HuH-7 (cell line): ENCODE data around the gene ATRNL1.
"Not testable (repeated sequence)": the region's sequence is repeated elsewhere in the genome, so short reads cannot be mapped to it uniquely, and the experiment has no call there.

Source experiments
- DNase-seq: peaks from one replicate; pipeline ENCODE4 v3.0.0; 2011; ENCODE audit warnings: low spot score

ATRNL1 gene

DNA sequence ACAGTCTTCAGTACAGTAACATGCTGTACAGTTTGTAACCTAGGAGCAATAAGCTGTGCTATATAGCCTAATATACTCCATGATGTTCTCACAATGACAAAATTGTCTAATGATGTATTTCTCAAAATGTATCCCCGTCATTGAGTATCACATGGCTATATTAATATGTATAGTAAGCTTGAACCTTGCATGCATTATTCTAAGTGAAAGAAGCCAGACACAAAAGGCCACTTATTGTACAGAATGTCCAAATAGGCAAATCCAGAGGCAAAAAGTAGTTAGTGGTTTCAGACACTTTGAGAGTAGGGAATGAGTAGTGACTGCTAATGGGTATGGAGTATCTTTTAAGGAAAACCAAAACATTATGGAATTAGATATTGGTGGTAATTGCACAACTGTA lies 545.1 kb downstream of the ATRNL1 start:
- DNase-seq, result no peak

DNA sequence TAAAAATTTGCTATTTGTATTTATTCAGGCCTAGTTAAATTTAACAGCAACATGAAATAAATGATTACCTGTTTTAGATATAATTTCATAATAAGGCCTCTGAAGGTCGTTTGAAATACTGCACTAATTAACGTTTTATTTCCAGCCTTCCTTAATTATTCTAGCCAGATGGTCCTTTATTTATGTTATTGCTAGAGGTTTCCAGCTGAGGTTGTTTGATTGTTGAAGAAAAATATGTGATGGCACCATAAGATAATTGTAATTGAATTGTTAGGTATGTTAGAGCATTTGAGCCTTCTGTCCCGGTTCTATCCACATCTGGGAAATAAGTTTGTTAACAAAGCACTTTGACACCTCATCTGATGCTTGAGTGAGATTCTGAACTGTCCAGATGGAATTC lies 556.1 kb downstream of the ATRNL1 start:
- DNase-seq, result no peak

DNA sequence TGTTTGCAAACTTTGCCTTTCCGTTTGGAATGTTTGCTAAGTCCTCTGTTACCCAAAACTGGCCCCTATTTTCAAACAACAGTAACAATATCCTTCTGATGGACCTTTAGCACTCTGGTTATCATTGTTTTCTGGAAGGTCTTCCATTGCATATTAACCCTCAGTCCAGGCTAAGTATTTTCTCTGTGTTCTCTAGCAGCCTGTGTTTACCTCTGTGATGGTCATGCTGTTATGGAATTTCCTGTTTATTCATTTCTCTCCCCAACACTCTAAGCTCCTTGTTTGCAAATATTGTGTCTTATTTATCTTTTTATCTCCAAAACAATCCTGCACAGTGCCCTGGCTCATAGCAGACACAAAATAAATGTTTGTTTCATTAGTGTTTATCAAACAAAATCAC lies 560.3 kb downstream of the ATRNL1 start:
- DNase-seq, result peak; percentile 1

DNA sequence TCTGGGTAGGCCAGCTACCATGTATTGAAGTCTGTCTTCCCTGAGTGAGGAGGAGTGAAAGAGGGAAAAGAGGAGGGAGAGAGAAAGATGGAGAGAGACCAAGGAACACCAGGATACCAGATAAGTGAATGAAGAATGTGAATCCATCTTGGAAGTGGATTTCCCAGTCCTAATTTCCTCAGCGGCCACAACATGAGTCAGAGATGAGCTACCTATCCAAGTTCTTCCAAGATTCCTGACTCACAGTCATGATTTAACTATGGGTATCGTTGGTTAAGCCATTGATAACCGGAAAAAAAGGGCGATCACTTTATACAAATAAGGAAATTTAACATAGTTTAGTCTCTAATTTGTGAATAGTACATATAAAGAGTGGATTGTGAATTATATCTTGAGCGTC lies 561.8 kb downstream of the ATRNL1 start:
- no peak for DNase-seq

DNA sequence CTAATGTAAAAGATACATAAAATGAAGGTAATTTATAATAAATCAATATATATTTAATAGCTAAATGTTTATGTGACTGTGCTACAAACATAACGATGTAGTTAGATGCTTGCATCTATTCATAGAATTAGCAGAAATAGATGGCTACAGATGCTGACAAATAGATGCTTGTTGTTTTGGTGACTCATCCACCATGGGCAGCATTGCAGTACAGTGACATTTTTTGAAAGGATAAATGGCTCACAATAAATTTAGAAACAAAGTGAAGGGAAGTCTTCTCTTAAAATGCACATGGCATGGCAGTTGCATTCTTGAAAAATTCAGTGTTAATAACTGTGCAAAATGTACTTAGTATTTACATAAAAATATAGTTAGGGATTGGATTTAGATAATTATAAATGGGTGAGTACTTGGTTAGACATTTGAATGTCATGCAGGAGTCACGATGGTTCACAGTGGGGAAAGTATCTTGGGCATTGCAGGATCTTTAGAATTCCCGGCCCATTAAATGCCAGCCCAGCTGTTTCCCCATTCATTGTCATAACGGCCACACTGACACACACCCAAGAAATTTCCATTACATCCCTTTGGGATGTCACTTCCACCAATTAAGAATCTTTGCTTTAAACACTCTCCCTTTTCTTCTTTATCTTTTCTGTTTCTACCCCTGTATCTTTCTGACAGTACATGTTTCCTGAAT lies 564.1 kb downstream of the ATRNL1 start:
- no peak for DNase-seq

DNA sequence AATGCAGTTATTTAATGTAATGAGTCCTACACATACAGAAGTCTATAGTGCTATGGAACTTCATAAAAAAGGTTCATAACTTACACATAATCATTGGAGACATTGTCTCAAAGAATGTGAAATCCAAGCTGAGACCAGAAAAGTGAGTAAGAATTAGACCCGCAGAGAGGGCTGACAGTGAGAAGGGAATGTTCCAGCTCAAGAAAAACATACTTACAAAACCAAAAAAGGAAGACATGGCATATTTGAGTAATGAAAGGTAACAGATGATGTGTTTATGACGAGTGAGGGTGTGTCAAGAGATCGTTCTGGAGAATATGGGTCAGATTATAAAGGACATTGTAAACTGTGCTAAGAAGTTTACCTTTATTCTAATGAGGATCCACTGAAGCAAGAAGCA lies 566.5 kb downstream of the ATRNL1 start:
- no peak for DNase-seq

DNA sequence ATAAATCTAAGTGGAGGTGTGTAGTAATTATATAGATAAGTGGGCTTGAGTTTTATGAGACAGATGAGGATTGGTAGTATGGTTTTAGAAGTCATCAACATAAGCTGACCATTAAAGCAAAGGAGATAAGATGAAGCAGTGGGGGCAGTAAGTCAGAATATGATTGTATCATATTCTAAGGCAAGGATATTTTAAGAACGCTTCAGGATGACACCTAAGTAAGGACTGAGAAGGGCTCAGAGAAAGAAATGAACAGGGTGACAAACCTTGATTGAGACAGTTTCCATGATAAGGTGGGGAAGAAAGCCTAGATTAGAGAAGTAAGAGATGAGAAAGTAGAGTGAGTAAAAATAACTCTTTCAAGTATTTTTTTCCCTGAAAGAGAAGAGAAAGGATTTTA lies 567.2 kb downstream of the ATRNL1 start:
- DNase-seq, result no peak

DNA sequence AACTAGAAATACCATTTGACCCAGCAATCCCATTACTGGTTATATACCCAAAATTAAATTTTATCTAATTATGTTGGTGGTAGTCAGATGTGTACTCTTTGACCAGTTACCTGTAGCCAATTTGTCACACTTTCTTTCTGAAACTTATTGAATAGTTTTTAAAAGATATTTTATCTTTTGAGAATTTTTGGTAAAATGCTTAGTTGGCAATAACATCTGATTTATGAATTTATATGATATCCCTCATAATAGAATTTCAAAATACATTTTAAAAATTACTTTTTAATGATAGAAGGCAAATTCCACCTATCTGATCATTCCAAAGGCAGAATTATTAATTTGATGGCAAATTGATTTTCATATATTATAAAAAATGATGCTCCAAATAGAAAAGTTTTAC lies 569.3 kb downstream of the ATRNL1 start:
- DNase-seq, result no peak

DNA sequence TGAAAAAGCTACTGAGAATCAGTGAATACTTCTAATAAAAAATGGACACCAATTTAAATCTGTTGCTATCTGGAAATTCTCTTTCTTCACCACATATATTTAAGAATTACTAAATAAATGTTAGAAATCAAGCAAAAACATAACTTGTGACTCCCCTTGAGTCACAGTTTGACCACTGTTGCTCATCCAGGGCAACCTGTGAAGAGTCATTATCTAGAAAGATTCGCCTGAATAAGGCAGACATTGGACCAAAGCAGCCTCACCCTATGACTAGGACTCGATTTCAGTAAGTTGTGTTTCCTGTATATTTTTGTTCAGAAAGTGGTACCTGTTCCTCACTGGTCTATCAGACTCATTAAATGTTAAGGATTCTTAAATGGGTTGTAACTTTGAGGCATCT lies 572.4 kb downstream of the ATRNL1 start:
- DNase-seq, result no peak

DNA sequence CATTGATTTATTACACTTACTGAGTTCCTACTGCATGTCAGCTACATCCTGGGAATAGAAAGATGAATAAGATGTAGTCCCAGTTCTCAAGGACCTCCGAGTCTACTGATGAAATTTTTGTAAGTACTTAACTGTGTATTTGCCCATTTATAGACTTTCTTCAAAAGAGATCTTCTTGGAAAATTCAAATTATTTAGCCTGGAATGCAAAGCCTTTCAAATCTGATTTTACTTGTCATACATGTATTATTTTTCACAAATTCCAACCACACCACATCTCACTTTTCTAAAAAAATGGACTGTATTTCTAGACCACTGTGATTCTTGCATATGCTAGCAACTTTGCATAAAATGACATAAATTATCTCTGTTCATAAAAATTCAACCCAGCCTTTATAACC lies 581.3 kb downstream of the ATRNL1 start:
- DNase-seq, result no peak

DNA sequence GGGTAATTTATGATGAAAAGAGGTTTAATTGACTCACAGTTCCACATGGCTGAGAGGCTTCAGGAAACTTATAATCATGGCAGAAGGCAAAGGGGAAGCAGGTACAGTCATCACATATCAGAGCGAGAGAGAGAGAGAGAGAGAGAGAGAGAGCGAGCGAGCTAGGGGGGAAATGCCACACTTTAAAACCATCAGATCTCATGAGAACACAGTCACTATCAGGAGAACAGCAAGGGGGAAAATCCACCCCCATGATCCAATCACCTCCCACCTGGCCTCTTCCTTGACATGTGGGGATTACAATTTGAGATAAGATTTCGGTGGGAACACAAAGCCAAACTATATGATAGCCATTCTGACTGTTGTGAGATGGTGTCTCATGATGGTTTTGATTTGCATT lies 603.6 kb downstream of the ATRNL1 start:
- DNase-seq, result no peak

DNA sequence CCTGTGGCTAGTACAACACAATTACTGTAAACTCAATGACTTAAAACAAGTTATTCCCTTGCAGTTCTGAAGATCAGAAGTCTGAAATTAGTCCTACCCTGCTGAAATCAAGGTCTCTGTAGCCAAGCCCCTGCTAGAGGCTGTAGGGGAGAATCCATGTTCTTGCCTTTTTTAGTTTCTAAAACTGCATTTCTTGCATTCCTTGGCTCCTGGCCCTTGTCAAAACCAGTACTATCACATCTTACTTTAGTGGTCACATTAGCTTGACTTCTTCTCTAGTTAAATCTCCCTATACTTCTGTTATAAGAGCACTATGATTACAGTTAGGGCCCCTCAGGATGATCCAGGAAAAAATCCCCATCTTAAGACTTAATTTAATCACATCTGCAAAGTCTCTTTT lies 612.9 kb downstream of the ATRNL1 start:
- DNase-seq, result no peak

DNA sequence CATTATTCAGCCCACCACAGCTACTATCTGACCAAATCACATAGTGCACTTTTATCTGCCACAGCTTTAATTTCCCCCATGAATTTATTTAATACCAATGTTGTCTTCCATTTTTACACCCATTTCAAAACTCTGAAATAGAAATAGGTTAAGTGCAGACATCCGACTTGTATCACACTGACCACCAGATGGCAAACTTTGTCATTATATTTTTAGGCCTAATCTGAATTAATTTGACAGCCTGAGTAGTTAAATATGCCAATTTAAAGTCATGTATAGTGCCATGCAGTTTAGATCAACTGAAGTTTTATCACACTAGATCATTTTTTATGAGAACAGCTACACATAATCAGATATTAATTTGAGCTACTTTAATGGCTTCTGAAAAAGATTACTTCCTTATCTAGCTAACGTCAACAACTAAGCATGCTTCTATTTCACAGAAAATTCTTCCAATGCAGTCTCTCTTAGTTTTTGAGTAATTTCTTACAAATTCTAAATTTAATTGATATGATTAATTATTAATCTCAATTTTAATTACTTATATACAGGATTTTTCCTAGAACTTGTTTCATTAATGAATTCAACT lies 613.4 kb downstream of the ATRNL1 start:
- DNase-seq, result no peak

DNA sequence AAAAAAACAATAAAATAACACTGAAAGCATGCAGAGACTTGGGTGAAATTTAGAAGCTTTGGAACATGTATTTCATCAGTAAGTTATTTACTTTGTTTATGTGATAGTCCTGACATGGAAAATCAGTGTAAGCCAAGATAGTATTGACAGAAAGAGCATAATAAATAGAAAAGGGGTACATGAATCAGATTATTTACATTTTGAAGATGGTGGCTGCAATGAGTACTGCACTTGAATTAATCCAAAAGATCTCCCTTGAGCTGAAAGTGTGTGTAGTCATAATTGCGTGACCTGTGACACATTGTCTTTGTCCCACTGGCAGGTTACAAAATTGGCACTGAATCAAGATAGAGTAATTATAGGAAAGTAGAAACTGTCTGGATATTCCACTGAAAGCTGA lies 617.0 kb downstream of the ATRNL1 start:
- no peak for DNase-seq

DNA sequence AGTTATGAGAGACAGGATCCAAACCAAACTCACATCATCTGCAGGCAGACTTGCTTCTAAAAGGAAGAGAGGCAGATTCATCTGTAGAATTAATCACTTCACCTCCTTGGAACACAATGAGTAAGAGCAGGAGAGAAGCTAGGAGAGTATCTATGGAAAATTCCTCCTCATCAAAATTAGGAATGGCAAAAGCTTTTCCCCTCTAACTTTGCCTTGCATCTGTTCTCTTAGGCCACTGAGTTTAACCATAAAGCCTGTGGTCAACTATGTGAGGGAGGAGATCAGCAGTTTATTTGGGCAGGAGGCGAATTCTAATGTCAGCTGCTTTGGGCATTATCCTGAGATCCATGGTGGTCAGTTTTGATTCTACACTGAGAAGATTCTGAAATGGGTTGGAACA lies 618.1 kb downstream of the ATRNL1 start:
- no peak for DNase-seq

DNA sequence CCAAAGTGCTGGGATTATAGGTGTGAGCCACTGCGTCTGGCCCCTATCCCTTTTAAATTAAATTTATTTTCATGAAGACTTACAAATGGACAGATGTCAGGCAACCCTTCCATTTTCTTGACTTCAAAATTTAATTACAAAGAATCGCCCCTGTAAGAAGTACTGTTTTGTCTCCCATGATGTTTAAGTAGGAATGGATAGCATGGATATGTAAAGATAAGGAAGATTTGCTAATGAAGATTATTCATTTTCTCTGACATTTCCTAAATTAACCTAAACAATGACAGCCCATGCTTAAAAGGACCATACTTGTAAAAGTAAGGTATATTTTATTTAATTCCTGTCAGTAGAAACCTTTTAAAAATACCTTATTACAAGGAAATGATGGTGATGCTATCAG lies 627.0 kb downstream of the ATRNL1 start:
- no peak for DNase-seq

DNA sequence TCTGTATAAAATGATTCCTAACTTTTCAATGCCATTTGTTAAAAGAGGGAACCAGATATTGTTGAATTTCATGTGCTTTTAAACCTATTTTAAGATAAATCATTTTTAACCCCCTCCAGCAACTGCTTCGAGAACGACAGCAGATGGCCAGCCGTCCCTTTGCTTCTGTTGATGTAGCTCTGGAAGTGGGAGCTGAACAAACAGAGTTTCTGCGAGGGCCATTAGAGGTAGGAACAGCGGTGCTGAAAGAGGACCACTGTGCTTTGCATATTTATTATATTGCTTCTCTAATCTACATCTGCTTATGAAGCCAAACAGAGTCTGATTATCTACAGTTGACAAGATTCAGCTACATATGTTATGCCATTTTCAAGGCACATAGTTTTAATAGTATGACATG lies 634.0 kb downstream of the ATRNL1 start:
- no peak for DNase-seq

DNA sequence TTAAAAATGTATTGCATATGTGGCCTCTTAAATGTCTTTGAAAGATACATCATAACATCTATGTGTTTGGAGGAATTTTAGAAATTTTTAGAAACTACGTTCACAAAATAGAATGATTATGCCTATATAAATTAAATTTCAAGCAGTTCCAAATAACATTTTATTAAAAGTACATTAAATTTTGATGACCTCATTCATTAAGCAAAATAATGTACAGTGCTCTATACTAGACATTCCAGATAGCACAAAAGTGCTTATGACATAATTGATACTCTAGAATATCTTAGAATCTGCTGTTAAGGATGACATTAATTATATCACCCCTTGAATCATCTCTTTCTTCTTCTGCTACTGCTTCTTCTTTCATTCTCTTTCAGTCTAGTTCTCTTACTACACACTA lies 650.9 kb downstream of the ATRNL1 start:
- DNase-seq, result no peak

DNA sequence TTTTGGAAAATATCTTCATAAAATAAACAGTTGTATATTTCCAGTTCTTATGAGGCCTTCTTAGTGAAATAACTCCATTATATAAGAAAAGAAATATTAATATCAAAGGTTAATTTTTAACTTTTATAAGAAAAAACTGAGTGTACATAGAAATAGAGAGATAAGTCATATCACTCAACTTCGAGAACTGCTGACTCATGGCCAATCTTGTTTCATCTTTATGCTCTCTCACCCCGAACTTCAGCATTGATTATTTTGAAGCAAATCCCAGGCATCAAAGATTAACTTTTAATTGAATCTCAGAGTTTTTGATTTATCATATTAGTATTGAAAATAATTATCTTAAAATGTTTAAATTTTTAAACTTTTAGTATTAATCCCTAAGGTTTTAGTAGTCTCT lies 652.8 kb downstream of the ATRNL1 start:
- DNase-seq, result no peak

DNA sequence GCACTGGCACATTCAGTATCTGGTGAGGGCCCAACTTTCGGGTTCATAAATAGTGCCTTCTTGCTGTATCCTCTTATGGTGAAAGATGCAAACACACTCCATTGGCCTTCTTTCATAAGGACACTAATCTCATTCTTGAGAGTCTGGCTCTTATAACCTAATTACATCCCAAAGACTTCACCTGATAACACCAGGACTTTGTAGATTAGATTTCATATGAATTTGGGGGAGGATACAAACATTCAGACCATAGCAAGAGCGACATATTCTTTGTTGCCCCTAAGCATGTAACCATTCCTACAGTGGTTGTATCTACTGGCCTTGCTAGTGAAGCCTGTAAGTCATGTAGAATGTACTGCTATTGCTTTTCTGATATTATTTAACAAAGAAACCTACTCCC lies 654.6 kb downstream of the ATRNL1 start:
- DNase-seq, result no peak

DNA sequence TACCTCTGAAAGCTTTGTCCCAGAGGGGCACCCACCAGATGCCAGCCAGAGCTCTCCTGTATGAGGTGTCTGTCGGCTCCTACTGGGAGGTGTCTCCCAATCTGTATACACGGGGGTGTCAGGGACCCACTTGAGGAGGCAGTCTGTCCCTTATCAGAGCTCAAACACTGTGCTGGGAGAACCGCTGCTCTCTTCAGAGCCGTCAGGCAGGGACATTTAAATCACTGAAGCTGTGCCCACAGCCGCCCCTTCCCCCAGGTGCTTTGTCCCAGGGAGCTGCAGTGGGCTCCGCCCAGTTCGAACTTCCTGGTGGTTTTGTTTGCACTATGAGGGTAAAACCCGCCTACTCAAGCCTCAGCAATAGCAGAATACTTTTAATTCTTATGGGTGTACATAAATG lies 665.3 kb downstream of the ATRNL1 start:
- not testable (repeated sequence) for DNase-seq

DNA sequence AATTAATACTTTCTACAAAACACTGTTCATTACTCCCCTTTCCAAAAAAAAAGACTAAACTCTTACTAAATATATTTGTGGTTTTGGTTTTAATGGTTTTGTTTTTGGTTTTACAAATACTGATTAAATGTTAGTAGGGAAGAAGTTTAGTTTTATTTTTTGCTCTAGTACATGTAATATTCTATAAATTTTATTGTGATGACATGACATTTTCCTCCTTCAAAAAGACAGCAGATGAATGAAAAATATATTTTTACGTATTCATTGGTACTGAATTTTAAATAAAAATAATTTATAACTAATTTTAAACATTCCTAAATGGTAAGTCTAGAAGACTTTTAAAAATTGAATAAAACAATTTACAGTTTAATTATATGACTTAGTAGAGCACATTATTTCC lies 667.0 kb downstream of the ATRNL1 start:
- no peak for DNase-seq

DNA sequence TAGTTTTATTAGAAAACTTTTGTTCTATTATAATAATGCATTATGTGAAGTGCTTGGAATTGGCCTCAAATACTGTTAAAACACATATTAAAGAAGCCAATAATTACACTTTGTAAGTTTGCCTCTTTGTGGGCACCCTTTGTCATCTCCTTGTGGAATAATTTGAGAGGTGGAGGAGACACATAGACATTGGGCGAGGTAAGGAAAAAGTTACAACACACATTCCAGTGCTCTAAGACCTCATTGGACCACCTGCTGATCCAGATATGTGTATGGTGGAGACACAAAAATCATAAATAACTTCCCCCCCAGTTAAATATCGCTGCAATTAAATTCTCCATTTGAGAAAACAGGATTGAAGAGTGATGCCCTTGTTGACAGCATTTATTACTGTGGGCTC lies 668.0 kb downstream of the ATRNL1 start:
- no peak for DNase-seq

DNA sequence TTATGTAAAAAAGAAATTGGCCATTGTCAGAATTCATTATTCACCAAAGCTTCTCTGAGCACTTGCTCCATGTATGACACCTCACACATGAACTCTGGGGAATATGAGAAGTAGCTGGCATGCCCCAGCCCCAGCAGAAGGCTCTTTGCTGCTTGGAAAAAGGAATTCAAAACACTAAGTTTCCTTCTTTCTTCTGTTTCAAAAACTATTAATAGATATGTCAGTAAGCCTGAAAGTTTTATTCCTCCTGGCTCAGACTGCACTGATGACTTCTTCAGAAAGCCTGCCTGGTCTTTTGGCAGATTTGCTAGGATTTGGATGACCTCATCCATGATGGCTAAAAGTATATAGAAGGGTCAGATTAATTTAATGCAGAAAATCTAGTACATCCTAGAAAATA lies 668.9 kb downstream of the ATRNL1 start:
- no peak for DNase-seq
